ENCODE results near the gene ASS1.

ASS1 gene

DNA sequence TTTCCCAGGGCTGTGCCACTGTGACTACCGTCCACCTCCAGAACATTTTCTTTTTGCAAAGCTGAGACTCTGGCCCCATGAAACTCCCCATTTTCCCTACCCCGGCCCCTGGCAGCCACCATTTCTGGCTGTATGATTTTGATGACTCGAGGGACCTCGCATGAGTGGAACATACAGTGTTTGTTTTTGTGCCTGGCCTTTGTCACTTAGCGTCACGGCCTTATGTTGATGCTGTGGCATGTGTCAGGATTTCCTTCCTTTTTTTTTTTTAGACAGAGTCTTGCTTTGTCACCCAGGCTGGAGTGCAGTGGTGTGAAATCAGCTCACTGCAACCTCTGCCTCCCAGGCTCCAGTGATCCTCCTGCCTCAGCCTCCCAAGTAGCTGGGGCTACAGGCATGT is 42.7 kb downstream of the ASS1 start:
- CTCF ChIA-PET: no interaction called here
- DNase-seq (ENCODE audit: low spot score): no peak
- no peak overlapping the region for H3K27ac ChIP-seq
- TF ChIP-seq, protein P1, sequence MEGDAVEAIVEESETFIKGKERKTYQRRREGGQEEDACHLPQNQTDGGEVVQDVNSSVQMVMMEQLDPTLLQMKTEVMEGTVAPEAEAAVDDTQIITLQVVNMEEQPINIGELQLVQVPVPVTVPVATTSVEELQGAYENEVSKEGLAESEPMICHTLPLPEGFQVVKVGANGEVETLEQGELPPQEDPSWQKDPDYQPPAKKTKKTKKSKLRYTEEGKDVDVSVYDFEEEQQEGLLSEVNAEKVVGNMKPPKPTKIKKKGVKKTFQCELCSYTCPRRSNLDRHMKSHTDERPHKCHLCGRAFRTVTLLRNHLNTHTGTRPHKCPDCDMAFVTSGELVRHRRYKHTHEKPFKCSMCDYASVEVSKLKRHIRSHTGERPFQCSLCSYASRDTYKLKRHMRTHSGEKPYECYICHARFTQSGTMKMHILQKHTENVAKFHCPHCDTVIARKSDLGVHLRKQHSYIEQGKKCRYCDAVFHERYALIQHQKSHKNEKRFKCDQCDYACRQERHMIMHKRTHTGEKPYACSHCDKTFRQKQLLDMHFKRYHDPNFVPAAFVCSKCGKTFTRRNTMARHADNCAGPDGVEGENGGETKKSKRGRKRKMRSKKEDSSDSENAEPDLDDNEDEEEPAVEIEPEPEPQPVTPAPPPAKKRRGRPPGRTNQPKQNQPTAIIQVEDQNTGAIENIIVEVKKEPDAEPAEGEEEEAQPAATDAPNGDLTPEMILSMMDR (conservative IDR thresholded peaks at IDR 0.05; ENCODE audit: low read depth): no peak
- POLR2A ChIA-PET (ENCODE audit: low non-redundant PET): interaction anchor here (0.6 kb wide), 1 partner anchor 92 kb away, joined by 5 read pairs; the partner anchor contains the start of gene FUBP3

DNA sequence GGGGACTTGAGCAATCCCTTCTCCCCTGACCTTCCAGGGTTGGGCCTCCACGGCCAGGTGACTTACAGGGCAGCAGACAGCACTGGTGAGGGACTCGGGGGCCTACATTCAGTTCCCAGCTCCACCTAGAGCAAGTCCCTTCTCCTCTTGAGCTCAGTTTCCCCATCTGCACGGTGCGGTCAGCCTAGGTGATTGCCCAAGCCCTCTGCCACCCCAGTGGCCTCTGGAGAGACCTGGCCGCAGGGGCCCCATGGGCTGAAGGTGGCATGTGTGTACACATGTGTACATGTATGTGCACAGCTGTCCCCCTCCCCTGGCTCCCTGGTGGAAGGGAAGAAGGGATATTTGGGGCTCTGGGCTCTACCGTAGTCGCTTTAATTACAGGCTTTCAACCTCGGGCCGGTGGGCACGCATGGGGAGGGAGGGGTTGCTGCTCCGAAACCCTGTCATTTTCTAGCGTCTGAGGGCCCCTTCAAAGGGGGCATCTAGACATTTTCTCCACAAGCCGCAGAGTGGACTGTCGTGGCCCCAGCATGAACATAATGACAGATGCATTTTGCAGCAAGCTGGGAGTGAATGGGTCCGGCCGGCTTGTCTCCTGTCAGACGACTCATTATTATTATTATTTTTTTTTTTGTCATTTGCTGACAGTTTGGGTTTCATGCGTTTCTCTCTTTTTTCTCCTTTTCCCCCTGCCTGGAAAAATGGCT is 44.0 kb downstream of the ASS1 start:
- POLR2A ChIA-PET (ENCODE audit: low non-redundant PET): no interaction called here
- DNase-seq (ENCODE audit: low spot score): no peak
- TF ChIP-seq, protein P1 (conservative IDR thresholded peaks at IDR 0.05; ENCODE audit: low read depth): no peak
- H3K27ac ChIP-seq: no peak overlapping the region
- CTCF ChIA-PET: interaction anchor here (0.6 to 0.7 kb wide), 3 partner anchors 54 to 118 kb away, joined by 3 to 5 read pairs (median 3); no protein-coding TSS in a partner anchor

DNA sequence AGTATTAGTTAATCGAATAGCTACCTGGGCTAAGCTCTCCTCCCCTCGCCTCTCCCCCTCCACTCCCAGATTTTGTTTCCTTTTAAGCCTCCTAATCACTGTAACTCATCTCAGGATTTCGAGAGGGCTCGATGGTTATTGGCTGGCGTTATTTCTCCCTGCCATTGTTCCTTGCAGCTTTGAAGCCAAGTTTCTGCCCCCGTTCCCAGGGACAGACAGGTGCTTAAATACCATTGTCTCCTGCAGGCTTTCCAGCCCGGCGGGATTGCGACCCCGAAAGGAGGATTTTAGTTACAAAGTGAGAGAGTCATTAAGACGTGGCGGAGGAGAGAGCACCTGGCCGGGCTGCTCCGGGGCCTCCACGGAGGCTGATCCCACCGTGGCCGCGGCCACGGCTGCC is 46.2 kb downstream of the ASS1 start:
- H3K27ac ChIP-seq: no peak overlapping the region
- DNase-seq (ENCODE audit: low spot score): no peak
- TF ChIP-seq, protein P1 (conservative IDR thresholded peaks at IDR 0.05; ENCODE audit: low read depth): no peak
- POLR2A ChIA-PET (ENCODE audit: low non-redundant PET): no interaction called here
- CTCF ChIA-PET: interaction anchor here (0.6 kb wide), 1 partner anchor 166 kb away, joined by 3 read pairs; no protein-coding TSS in a partner anchor

DNA sequence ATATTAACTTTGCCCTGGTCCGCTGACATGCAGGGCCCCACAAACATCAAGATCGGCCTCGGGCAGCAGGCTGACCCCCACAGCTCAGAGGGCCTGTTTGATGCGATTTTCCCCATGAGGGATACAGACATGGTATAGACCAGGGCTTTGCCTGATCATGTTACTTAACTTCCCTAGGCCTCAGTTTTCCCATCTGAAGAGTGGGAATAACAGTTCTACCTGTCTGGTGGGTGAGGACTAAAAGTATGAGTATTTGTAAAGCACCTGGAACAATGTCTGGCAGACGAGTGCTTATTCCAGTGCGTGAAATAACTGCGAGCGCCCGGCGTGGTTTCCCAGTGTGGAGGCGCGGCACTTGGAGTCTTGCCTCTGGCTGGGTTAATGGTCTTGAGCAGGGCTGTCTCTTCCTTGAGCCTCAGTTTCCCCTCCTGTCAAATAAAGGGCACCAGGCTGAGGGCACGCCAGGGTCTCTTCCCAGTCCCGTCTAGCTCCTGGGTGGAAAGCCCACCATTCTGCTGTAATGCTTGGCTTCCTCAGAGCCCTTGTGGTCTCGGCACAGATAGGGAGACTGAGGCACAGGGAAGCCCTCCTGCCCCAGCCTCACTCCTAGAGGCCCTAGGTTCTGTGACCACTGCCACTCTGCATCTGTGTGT is 47.2 kb downstream of the ASS1 start:
- CTCF ChIA-PET: no interaction called here
- H3K27ac ChIP-seq: no peak overlapping the region
- no peak for DNase-seq (ENCODE audit: low spot score)
- TF ChIP-seq, protein P1 (conservative IDR thresholded peaks at IDR 0.05; ENCODE audit: low read depth): no peak
- POLR2A ChIA-PET (ENCODE audit: low non-redundant PET): no interaction called here

DNA sequence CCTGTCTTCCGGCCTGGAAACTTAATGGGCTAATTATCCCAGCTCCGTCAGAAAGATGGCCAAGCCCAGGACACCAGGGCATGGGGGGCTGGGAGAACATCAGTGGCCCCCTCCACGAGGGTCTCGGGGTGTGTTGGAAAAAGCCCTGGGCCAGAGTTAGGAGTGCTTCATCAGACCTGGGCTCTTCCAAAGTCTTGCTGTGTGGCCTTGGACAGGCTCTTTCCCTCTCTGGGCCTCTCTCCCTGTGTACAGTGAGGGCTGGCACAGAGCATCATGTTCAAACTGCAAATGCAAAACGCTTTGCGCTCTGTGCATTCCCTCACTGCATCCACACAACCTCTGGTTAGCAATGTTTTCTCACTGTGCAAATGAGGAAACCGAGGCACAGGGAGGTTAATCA is 48.3 kb downstream of the ASS1 start:
- ChIA-PET CTCF (no interaction called here), POLR2A (ENCODE audit: low non-redundant PET) (no interaction called here)
- DNase-seq (ENCODE audit: low spot score): no peak
- TF ChIP-seq, protein P1 (conservative IDR thresholded peaks at IDR 0.05; ENCODE audit: low read depth): no peak
- no peak overlapping the region for H3K27ac ChIP-seq

DNA sequence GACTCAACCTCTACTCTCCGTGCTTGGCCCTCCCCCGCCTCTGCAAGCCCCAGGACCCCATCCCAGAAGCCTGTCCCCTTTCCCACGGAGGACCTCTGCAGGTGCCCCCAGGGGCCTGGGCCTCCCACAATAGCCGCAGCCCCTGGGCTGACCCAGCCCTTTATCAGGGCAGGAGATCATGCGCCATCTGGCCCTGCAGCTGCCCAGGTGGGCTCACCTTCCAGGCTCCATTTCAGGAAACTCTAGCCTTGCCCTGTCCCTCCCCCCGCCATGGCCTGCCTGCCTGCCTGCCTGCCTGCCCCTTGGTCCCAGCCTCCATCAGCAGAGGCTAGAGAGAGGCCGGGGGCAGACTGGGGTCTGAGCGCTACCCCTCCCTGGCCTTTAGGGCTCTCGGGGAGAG is 48.7 kb downstream of the ASS1 start:
- DNase-seq (ENCODE audit: low spot score): no peak
- TF ChIP-seq, protein P1 (conservative IDR thresholded peaks at IDR 0.05; ENCODE audit: low read depth): no peak
- ChIA-PET CTCF (no interaction called here), POLR2A (ENCODE audit: low non-redundant PET) (no interaction called here)
- H3K27ac ChIP-seq: no peak overlapping the region

Measured in RWPE1 (cell line).